HTR-8/SVneo (cell line): Measurements from ENCODE around the gene CCDC88C.
"Not testable (repeated sequence)": the region's sequence is repeated elsewhere in the genome, so short reads cannot be mapped to it uniquely, and the experiment has no call there.

Experiments
- DNase-seq: peaks from one replicate; pipeline ENCODE4 v3.0.0; 2011; ENCODE audit warnings: low spot score, mixed read lengths; ENCODE audit not compliant: insufficient read length
- FAIRE-seq: peaks from 2 replicates; lab custom pipeline; 2011; peaks lifted over from hg19 to GRCh38; lab: Jason Lieb, UNC

The CCDC88C gene

DNA sequence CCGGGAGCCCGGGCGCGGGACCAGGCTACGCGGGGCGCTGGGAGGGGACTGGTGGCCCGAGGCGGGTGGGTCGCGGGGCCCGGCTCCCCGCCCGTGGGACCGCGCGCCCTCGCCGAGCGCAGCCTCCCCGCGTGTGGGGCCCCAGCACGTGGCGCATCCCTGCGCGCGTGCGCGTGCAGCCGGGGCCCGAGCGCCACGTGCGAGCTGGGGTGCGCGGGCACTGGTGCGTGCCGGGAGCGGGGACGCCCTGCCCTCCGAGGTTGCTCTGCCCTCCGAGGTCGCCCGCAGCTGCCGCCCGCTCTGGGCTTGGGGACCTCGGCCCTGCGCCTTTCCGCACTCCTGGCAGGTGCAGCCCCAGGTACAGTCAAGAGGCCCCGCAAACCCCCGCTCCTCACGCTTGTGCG, 365 bp upstream of the CCDC88C start:
- FAIRE-seq (no peak), DNase-seq (peak; percentile 59)

DNA sequence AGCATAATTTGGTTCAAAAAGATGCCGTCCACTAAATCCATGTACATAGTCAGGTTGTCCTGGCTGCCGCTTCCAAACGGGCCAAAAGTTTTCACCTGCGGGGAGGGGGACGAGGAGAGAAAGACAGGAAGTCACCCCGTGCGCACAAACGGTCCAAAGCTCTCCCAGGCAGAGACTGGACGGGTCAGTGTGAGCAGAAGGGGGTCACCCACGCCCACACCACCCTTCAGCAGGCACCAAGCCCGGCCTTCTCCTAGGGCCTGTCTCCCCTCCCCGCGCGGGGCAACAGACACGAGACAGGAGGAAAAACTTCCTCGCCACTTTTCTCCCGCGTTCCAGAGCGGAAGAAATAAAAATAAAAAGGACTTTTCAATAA, 888 bp downstream of the CCDC88C start:
- DNase-seq = no peak

DNA sequence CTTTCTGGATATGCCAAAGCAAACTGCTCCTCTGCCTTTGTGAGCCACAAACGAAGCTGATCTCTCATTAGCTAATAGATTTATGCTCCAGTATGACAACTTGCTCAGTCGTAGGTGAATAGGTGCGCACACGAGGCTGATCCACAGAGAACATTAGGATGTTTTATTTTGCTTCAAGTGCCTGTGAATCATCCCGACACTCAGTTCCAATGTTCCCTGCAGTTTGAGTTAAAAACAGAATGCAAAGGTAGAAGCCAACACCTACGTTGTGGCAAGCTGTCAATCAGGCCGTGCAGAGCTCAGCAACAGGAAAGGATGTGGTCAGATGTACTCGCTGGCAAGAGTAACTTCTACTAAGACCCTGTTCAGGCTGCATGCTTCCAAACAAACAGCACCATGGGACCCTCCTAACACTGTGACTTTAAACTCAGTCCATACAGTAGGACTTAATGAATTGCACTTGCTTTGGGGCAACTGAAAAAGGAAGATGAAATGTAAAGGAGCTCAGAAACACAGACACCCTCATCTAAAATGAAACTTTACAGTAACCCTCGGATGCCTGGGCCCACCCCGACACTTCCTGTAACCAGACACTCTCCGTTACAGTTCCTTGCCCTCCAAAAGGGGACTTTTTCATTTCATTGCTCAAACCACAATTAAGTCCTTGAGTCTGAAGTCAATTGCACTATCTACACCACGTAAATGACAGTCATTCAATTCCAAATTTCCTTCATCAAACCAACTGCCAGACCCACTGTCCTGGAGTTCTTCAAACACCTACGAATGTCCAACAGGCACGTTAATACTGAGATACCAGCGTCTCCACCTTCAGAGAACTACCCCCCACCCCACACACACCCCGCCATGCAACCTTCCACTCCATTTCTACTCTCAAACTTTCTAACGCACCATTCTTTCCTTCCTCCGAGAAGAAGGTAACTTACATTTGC, 1.6 kb downstream of the CCDC88C start:
- FAIRE-seq (peak; percentile 42), DNase-seq (no peak)

More for the DNA sequence above, 888 bp downstream of the CCDC88C start:
- no peak for FAIRE-seq

DNA sequence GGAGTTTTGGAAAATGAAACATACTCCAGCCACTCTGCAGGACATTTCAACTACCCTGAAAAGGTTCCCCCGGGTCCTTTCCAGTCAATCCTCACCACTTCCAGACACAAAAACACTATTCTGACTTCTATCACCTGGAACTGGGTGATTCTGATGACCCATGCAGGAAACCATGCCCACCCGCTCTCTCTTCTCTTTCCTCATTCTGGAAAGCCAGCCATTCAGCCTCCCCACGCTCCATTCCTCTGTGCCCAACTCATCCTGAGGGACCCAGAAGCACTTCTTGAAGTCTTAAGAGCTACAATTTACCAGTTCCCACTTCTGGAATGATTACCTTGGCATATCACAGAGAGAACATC, 3.2 kb downstream of the CCDC88C start:
- FAIRE-seq (no peak), DNase-seq (no peak)

DNA sequence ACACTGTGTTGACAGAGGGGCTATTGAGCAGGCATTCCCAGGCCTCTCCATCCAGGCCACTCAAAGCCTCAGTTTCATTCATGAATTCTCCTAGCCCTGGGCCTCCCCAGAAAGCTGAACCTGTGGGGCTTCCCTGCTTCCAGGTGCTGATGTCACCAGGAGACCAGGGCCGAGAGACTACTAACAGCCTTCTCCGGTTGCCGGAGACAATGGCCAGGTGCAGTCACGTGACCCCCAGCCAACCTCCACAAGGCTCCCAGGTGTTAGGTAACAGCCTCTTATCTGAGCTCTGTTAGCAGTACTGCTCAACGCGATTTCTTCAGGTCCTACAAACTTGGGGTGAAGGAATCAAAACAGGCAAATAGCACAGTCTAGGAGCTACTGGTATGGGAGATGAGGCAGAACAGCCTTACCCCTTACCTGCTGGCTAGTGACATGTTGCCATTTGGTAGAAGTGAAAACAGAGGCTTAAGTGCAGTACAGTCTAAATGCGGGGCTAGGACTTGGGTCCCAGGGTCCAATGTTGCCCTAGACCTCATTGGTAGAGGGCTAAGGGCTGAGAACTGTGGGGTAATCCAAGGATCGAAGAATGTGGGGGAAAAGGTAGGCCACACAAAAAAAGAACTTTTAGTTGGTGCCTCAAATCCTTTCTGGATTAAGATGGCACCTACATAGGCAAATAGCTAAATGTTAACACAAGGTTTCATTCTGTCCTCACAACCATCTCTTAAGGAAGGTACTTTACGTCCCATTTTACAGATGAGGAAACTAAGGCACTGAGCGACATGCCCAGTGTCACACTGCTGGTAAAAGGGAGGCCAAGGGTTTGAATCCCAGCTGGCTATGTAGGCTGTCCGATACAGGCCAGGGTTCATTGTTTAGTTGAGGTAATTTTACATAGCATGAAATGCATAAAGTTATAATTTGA, 3.8 kb downstream of the CCDC88C start:
- DNase-seq = no peak

DNA sequence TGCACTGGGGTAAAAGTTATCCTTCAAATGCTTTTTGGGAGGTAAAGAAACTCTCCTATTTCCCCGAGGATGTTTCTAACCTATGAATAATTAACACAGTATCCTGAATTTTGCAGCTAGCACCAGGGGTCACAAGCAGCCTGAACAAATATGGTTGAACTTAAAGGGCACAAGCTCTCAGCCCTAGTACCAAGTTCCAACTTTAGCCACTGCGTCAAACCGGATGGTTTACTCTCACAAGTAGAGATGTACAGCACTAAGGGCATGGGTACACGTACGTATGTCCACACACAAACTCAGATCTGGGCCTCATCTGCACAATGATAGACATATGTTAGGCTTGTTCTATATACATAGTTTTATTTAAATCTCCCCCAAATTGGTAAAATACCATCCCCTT, 4.7 kb downstream of the CCDC88C start:
- FAIRE-seq (no peak), DNase-seq (no peak)

More for the DNA sequence above, 3.8 kb downstream of the CCDC88C start:
- no peak for FAIRE-seq

DNA sequence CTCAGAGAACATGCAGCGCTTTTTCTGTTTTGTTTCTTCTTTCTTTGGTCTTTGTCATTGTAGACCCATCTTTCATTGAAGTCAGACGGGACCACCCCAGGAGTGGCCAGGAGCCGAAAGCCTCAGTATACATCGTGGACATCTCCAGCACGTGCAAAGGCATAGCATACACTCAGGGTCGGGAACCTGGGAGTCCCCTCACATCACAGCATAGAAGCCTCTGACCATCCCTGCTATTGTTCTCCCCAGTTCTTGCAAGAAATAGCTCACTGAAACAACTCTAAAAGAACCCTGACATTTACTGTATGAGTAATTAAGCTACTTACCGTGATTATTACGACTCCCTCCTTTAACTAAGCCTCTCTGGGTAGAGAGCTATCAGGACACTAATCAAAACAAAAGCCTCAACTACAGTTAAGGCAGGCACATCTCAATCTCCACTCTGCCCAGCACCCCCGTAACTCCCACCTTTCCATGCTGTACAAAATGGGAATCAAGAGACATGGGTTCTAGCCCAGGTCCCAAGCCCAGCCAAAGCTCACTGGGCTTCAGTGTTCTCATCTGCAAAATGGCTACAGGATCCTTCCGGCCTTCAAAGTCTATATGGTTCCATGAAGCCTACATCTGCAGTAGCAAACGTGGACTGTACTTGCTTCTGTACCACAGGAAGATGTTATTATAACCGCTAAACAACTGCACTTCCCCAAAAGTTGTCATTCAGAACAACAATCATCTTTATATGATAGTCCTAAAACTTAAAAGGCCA, 6.7 kb downstream of the CCDC88C start:
- no peak for FAIRE-seq
- DNase-seq = no peak

DNA sequence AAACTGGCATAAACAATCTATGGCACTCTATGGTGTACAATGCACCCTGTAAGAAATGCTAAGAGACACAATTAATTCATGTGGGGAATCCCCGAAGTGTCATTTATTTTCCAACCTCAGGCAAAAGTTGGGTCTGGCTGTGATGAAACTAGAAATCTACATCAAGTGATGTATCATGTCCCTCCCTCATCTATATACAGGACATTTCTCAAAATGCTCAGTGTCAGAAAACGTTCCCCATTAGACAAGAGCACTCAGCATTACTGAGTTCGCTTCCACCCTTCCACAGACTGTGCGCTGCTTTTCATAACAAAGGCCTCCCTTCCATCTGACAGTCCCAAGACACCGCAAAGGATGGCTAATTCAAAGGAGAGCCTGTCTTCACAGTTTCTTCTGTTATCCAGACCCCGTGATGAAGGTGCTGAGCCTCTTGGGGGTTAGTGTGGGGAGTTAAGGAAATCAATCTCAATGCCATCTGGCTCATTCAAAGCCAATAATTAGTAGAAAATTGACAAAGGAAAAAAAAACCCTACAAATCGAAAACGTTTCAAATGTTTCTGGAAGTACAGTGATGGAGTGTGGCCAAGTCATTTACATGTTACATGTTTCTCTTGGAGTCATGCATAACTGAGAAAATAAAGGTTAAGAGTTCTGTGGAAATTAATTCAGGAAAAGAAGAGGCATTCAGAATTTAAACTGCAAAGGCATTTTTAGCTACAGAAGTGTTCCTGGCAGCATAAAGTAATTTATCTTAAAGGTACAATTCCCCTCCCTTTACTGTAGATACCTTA, 7.5 kb downstream of the CCDC88C start:
- DNase-seq (no peak), FAIRE-seq (no peak)

DNA sequence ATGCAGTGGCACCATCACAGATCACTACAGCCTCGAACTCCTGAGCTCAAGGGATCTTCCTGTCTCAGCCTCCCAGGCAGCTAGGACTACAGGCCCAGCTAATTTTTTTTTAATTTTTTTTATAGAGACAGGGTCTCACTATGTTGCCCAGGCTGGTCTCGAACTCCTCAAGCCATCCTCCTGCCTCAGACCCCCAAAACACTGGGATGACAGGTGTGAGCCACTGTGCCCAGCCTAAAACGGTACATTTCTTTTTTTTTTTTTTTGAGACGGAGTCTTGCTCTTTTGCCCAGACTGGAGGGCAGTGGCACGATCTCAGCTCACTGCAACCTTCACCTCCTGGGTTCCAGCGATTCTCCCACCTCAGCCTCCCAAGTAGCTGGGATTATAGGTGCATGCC, 8.4 kb downstream of the CCDC88C start:
- DNase-seq, FAIRE-seq: not testable (repeated sequence)

DNA sequence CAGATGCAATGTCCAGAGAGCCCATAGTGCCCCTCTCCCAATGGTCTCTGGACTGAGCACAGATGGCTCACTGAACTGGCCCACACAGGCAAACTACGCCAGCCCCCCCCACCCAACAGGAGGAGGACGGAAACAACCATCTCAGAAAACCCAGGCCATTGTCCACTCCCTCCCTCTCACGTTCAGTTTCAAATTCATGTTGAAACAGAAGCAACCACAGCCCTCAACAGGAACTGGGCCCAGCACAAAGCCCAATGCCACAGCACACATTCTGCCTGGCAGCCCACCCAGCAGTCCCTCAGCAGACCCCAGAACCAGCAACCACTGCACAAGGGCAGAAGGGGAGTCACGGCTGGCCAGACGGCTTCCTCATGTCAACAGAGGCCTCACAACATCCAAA, 10.6 kb downstream of the CCDC88C start:
- FAIRE-seq = no peak
- DNase-seq = no peak

DNA sequence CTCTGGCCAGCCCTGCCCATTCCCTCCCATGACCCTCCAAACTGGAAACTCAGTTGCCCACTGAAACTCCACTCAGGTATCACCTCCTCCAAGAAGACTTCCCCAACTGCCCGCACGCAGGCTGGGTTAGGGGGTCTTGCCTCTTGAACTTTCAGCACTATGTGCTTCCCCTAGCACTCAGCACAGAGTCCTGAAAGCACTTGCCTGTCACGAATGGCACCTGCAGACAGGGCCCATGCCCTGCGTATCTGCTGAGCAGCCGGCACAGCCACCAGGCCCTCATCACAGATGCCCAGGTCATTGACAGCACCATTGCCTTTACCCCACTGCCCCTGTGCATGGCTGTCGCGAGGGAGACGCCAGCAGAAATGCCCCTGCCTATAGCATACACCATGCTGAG, 11.2 kb downstream of the CCDC88C start:
- no peak for FAIRE-seq

DNA sequence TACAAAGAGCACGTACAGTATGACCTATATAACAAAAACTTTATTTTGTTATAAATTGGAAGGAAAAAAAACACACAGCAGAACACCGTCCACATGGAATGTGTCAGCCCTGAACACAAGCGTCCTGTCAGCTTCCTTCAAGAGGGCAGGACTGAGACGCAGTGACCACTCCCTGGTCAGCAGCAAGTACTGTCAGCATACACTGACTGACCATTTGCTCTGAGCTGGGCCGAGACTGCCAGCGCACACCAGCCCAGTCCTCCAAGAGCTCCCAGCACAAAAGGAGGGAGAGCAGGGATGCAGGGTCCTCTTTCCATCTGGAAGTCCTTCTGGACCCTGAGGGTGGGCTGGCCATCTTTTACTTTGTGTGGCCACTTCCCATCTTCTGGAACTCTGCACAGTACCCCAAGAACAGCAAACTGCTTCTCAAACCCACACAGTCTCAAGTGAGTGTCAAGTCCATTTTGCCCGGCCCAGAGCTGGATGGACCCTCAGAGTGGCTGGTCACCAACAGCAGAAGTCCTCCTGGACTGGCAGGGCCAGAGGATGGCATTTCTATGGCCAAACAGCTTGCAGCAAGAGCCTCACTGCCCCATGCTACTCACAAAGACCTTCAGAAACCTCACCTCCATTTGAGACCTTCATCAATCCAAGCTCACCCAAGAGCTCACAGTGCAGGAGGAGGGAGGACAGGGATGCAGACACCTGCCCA, 11.7 kb downstream of the CCDC88C start:
- no peak for FAIRE-seq

More for the DNA sequence above, 11.2 kb downstream of the CCDC88C start:
- DNase-seq = no peak

DNA sequence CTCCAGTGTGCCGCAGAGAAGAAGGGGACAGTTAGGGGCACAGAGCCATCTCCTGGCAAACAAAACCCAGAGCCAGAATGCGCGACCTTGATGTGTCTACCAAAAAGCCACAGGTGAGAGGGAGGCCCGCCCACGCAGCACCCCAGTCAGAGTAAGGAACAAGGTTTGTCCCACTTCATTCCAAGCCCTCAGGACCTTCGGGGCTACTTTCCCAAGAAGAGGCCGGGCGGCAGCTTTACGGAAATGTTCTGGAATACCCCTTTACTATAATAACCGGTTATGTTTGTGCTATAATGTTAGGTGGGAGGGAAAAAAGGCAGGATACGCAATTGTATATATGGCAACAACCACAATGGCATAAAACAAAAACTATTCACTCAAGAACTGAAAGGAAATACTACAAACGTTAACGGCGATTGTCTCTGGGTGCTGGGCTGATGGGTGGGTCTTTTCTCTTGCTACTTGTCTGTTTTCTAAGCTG, 12.3 kb downstream of the CCDC88C start:
- FAIRE-seq = no peak
- no peak for DNase-seq

More for the DNA sequence above, 11.7 kb downstream of the CCDC88C start:
- no peak for DNase-seq

DNA sequence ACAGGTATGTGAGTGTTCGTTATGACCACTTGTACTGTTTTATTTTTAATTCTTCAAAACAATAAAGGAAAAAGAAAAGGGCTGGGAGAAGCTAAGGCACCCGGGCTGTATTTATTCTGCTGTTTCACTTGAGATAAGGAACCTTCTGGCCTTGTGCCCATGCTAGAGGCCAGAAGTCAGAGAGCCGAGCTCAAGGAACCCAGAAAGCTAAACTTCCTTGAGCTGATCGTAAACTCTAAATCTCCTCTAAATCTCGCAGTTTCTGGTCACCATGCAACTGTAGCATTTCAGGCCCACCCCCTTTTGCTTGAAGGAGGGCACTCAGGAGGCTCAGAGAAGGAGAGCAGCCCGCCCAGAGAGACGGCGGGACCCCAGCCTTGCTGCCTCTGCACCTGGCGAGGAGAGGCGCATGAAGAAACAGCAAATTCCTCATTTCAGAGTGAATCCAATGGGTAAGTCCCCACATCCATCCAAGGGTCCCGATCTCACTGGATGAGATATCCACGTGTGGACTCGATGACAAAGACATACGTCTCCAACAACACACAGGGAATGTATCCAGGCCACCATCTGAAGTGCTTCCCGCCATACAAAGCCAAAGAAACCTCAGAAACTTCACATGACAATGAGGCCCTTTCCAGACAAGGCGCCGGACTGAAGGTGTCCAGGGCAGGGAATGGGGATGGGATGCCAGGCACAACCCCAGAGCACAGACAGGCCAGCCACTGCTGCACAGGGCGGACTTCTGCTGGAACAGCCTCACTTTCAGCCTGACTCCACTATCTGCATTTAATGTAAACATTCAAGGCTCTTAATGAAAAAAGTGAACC, 14.6 kb downstream of the CCDC88C start:
- FAIRE-seq (no peak), DNase-seq (no peak)

DNA sequence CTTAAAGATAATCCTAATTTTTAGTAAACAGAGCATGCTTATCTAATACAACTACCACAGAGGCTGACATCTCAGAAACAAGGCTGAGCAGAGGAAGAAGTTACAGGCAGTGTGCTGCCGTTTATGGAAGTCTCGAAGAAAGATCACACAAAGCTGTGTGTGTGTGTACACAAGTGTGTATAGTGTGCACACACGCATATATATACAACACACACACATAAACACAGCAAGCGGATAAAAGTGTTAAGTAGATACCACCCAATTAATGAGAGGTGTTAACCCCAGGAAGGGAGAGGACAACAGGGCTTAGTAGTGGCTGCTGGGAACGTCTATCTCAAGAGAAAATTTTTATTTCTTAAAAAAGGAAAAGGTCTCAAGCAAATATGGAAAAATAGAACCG, 15.3 kb downstream of the CCDC88C start:
- FAIRE-seq (no peak), DNase-seq (no peak)

DNA sequence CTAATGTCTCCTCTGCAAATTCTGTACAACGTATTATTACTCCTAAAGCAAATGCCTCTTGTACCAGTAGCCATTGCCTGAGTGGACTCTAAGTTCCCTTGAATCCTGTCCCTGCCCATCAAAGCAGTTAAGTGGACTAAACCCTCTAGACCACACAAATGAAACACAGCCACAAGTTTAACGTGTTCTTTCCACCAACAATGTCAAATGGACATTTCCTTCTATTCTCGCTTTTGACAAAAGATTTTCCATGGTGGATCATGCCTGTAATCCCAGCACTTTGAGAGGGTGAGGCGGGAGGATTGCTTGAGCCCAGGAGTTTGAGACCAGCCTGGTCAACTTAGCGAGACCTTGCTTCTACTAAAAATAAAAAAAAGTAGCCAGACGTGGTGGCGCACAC, 15.9 kb downstream of the CCDC88C start:
- DNase-seq = no peak
- FAIRE-seq = no peak

DNA sequence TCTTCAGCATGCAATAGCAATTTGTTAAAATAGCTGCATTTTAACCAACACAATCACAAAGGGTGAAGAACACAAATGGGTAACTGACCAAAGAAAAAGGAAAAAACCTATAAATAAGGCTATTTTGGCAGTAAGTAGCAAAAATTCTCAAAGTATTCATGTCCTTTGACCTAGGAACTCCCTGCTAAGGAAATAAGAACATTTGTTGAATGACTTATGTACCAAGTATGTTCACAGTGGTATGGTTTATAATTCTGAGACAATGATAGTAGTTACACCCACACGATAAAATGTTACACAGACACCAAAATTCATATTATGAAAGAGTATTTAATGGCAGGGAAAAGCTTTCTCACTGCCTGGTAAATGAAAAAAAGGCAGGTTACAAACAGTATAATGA, 16.9 kb downstream of the CCDC88C start:
- DNase-seq = no peak
- FAIRE-seq = no peak
